Tibial nerve (tissue), 3 donors: ENCODE measurements around the gene MSL3B.

Source experiments
- POLR2A ChIP-seq, 2 donors: fragments of 450-650 bp; IDR thresholded peaks; one replicate each; pipeline ENCODE4 v1.6.1; 2017; ENCODE audit warnings: antibody characterized with exemption in 2 of 2, mild to moderate bottlenecking in 2 of 2, moderate library complexity in 2 of 2
- TF ChIP-seq, protein P1 (sequence below), 5 experiments: fragments of 200-600 bp in 3 of 5; fragments of 450-650 bp in 2 of 5; sonication (generic) in 3 of 5; IDR thresholded peaks; one replicate each; pipeline ENCODE4 v1.5.1; 2016 to 2019; ENCODE audit warnings: antibody characterized with exemption in 5 of 5, mild to moderate bottlenecking in 3 of 5, moderate library complexity in 2 of 5

DNA sequence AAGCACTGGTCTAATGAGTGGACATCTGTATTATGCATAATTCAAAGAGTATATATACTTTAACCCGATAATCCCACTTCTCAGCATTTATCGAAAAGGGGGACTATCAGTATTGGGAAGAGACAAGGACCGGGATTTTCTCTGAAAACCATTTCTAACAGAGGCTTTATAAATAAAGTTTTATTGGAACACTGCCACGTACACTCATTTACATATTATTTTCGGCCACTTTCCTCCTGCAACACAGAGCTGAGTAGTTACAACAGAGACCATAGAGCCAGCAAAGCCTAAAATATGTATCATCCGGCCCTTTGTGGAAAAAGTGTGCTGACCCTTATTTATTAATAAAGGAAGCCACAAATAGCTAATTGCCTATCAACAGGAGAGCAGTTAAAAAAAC is 17.0 kb downstream of the MSL3B start:
- TF ChIP-seq, protein P1, sequence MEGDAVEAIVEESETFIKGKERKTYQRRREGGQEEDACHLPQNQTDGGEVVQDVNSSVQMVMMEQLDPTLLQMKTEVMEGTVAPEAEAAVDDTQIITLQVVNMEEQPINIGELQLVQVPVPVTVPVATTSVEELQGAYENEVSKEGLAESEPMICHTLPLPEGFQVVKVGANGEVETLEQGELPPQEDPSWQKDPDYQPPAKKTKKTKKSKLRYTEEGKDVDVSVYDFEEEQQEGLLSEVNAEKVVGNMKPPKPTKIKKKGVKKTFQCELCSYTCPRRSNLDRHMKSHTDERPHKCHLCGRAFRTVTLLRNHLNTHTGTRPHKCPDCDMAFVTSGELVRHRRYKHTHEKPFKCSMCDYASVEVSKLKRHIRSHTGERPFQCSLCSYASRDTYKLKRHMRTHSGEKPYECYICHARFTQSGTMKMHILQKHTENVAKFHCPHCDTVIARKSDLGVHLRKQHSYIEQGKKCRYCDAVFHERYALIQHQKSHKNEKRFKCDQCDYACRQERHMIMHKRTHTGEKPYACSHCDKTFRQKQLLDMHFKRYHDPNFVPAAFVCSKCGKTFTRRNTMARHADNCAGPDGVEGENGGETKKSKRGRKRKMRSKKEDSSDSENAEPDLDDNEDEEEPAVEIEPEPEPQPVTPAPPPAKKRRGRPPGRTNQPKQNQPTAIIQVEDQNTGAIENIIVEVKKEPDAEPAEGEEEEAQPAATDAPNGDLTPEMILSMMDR (IDR thresholded peaks at IDR 0.05), result no peak
- TF ChIP-seq POLR2A (IDR thresholded peaks at IDR 0.05), result no peak
